Neural progenitor cell (in vitro differentiated cells): ENCODE data around the gene ARHGAP5. TPM values are rescaled to one million over a fixed set of nuclear protein-coding genes. Genes with fewer than 3 reads are reported as not detected.

ENCODE experiments used
- DNase-seq: peaks from one replicate; pipeline ENCODE4 v3.0.0-alpha.2; 2016; ENCODE audit warnings: low spot score
- H2AFZ ChIP-seq: fragments of 200-600 bp; sonication (generic); replicated peaks from 2 replicates; pipeline ENCODE4 v1.6.1; 2016; ENCODE audit warnings: antibody characterized with exemption
- H3F3A ChIP-seq: fragments of 200-600 bp; sonication (generic); 2 replicates; pipeline ENCODE4 v1.6.1; 2016; ENCODE audit warnings: antibody characterized with exemption, low read depth
- H3K27ac ChIP-seq: fragments of 200-600 bp; sonication (generic); 2 replicates; pipeline ENCODE4 v1.5.1; 2016; ENCODE audit warnings: mild to moderate bottlenecking
- H3K27me3 ChIP-seq: fragments of 200-600 bp; sonication (generic); 2 replicates; pipeline ENCODE4 v1.6.1; 2016; ENCODE audit warnings: mild to moderate bottlenecking, moderate library complexity
- H3K36me3 ChIP-seq: fragments of 200-600 bp; sonication (generic); 2 replicates; pipeline ENCODE4 v1.5.1; 2016
- H3K4me1 ChIP-seq: fragments of 200-600 bp; sonication (generic); 2 replicates; pipeline ENCODE4 v1.6.1; 2016; ENCODE audit warnings: mixed run types
- H3K4me2 ChIP-seq: fragments of 200-600 bp; sonication (generic); 2 replicates; pipeline ENCODE4 v1.6.1; 2016
- H3K4me3 ChIP-seq: fragments of 200-600 bp; sonication (generic); 2 replicates; pipeline ENCODE4 v1.5.1; 2016
- H3K79me2 ChIP-seq: fragments of 200-600 bp; sonication (generic); 2 replicates; pipeline ENCODE4 v1.6.1; 2016; ENCODE audit warnings: low read depth
- H3K9ac ChIP-seq: fragments of 200-600 bp; sonication (generic); 2 replicates; pipeline ENCODE4 v1.6.1; 2016
- H3K9me3 ChIP-seq: fragments of 200-600 bp; sonication (generic); 2 replicates; pipeline ENCODE4 v1.5.1; 2016; ENCODE audit warnings: low read depth
- H4K20me1 ChIP-seq: fragments of 200-600 bp; sonication (generic); 2 replicates; pipeline ENCODE4 v1.6.1; 2016; ENCODE audit warnings: low read depth
- H3K27ac Mint-ChIP-seq: 3 replicates; pipeline ENCODE4 v1.8.0; 2021; ENCODE audit warnings: mixed read lengths
- H3K27me3 Mint-ChIP-seq: 2 replicates; pipeline ENCODE4 v1.8.0; 2022; ENCODE audit warnings: low read depth, mild to moderate bottlenecking, inconsistent platforms, moderate library complexity, mixed read lengths; ENCODE audit not compliant: insufficient read depth
- H3K36me3 Mint-ChIP-seq: 3 replicates; pipeline ENCODE4 v1.8.0; 2021; ENCODE audit warnings: mixed read lengths
- H3K4me1 Mint-ChIP-seq: 3 replicates; pipeline ENCODE4 v1.8.0; 2021; ENCODE audit warnings: mixed read lengths
- H3K4me3 Mint-ChIP-seq: 3 replicates; pipeline ENCODE4 v1.8.0; 2021; ENCODE audit warnings: mild to moderate bottlenecking, moderate library complexity, mixed read lengths
- H3K9me3 Mint-ChIP-seq: 3 replicates; pipeline ENCODE4 v1.8.0; 2020; ENCODE audit warnings: mixed read lengths
- EZH2 ChIP-seq: fragments of 200-600 bp; sonication (generic); IDR thresholded peaks from 2 replicates; pipeline ENCODE4 v1.6.1; 2017; ENCODE audit warnings: antibody characterized with exemption, mild to moderate bottlenecking, moderate library complexity
- EZH2phosphoT487 ChIP-seq: fragments of 200-600 bp; sonication (generic); IDR thresholded peaks from 2 replicates; pipeline ENCODE4 v1.6.1; 2017; ENCODE audit warnings: antibody characterized with exemption
- total RNA-seq: library from RNA; depleted of rRNA; stranded (reverse); fragments of >200 nt; gene quantifications from 2 replicates; pipeline ENCODE4 v1.2.3, GENCODE V29; 2015; ENCODE audit warnings: low replicate concordance
- TF ChIP-seq, protein P1 (sequence below): fragments of 200-600 bp; sonication (generic); IDR thresholded peaks from 2 replicates; pipeline ENCODE4 v1.5.1; 2017; ENCODE audit warnings: antibody characterized with exemption, mild to moderate bottlenecking

The ARHGAP5 gene
- total RNA-seq, 1 donor from 2014 or later, result 202 TPM

DNA sequence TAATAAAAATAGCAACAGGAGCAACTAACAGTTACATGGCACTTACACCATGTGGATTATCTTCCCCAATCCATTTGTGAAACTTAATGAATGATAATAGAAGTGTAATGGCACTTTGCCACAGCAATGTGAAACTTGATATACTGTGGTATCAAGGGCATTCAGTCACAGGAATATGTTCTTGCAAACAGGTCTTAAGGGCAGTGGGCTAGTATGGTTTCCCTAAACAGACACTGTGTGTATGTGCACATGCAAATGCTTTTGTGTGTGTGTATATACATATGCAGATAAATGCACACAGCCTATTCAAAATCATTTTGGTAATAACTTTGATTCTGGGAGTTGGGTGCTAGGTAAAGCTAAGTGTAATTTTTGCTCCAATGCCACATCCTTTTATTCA, 26.2 kb upstream of the ARHGAP5 start:
- H3K4me2 ChIP-seq, result no peak overlapping the region
- no peaks in the 10 kb centered on the region for H3K27me3 ChIP-seq
- H3K27ac ChIP-seq, result no peak overlapping the region
- H3F3A ChIP-seq, result no peaks in the 10 kb centered on the region
- H3K4me3 Mint-ChIP-seq, result no peak overlapping the region
- no peaks in the 10 kb centered on the region for H3K4me1 Mint-ChIP-seq
- no peak overlapping the region for H3K27ac Mint-ChIP-seq
- no peak for DNase-seq
- H3K27me3 Mint-ChIP-seq, result no peaks in the 10 kb centered on the region
- H3K9me3 Mint-ChIP-seq, result peaks cover 5% of the 10 kb centered on the region
- no peaks in the 10 kb centered on the region for H3K79me2 ChIP-seq
- no peaks in the 10 kb centered on the region for H3K9me3 ChIP-seq
- H2AFZ ChIP-seq, result no peak overlapping the region
- no peak overlapping the region for H3K4me3 ChIP-seq
- no peaks in the 10 kb centered on the region for H3K36me3 ChIP-seq
- TF ChIP-seq EZH2phosphoT487, result no peak
- TF ChIP-seq, protein P1, sequence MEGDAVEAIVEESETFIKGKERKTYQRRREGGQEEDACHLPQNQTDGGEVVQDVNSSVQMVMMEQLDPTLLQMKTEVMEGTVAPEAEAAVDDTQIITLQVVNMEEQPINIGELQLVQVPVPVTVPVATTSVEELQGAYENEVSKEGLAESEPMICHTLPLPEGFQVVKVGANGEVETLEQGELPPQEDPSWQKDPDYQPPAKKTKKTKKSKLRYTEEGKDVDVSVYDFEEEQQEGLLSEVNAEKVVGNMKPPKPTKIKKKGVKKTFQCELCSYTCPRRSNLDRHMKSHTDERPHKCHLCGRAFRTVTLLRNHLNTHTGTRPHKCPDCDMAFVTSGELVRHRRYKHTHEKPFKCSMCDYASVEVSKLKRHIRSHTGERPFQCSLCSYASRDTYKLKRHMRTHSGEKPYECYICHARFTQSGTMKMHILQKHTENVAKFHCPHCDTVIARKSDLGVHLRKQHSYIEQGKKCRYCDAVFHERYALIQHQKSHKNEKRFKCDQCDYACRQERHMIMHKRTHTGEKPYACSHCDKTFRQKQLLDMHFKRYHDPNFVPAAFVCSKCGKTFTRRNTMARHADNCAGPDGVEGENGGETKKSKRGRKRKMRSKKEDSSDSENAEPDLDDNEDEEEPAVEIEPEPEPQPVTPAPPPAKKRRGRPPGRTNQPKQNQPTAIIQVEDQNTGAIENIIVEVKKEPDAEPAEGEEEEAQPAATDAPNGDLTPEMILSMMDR, result no peak
- no peak for TF ChIP-seq EZH2
- no peaks in the 10 kb centered on the region for H3K4me1 ChIP-seq
- H3K9ac ChIP-seq, result no peak overlapping the region
- H4K20me1 ChIP-seq, result no peaks in the 10 kb centered on the region
- no peaks in the 10 kb centered on the region for H3K36me3 Mint-ChIP-seq

DNA sequence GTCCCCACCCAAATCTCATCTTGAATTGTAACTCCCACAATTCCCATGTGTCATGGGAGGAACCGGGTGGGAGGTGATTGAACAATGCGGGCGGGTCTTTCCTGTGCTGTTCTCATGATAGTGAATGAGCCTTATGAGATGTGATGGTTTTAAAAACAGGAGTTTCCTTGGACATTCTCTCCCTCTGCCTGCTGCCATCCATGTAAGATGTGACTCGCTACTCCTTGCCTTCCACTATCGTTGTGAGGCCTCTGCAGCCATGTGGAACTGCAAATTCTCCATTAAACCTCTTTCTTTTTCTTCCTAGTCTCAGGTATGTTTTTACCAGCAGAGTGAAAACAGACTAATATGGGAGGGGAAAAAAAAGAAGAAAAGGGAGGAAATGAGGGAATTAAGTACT, 22.6 kb upstream of the ARHGAP5 start:
- Mint-ChIP-seq H3K9me3 (peaks cover 5% of the 10 kb centered on the region), H3K27ac (no peak overlapping the region), H3K36me3 (no peaks in the 10 kb centered on the region)

DNA sequence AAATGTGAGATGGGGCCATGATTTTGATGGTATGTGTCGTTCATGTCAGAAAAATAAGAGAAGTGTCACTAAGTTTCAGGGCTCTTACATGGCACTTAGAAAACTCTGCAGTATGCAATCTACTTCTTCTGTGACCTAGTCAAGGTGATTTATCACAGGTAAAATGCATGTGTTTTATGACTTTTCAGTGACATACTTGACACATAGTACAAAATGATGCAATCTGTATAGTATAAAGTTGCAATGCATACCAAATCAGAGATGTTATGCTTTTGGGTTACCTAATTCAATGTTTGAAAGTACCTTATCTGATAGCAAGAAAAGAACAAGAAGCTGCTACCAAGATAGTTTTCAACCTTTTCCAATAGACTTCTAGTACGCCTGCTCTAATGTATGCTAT, 21.9 kb upstream of the ARHGAP5 start:
- H3K4me3 ChIP-seq, result no peak overlapping the region
- no peak overlapping the region for H3K27ac Mint-ChIP-seq
- peaks cover 12% of the 10 kb centered on the region for H3K4me1 Mint-ChIP-seq
- H3K36me3 ChIP-seq, result no peaks in the 10 kb centered on the region
- H3K4me1 ChIP-seq, result no peaks in the 10 kb centered on the region
- H3K4me3 Mint-ChIP-seq, result no peak overlapping the region
- peaks cover 5% of the 10 kb centered on the region for H3K9me3 Mint-ChIP-seq
- H3K4me2 ChIP-seq, result no peak overlapping the region
- H3K9ac ChIP-seq, result no peak overlapping the region
- TF ChIP-seq EZH2phosphoT487 (no peak), EZH2 (no peak)
- TF ChIP-seq, protein P1, result no peak
- peaks cover 2% of the 10 kb centered on the region for H3K27me3 Mint-ChIP-seq
- H3K79me2 ChIP-seq, result no peaks in the 10 kb centered on the region
- no peak for DNase-seq
- no peaks in the 10 kb centered on the region for H3K27me3 ChIP-seq
- no peaks in the 10 kb centered on the region for H3F3A ChIP-seq
- no peaks in the 10 kb centered on the region for H3K9me3 ChIP-seq
- no peaks in the 10 kb centered on the region for H3K36me3 Mint-ChIP-seq
- no peak overlapping the region for H3K27ac ChIP-seq
- H2AFZ ChIP-seq, result no peak overlapping the region
- H4K20me1 ChIP-seq, result no peaks in the 10 kb centered on the region

More for the DNA sequence above, 22.6 kb upstream of the ARHGAP5 start:
- Mint-ChIP-seq H3K27me3 (peaks cover 2% of the 10 kb centered on the region), H3K4me1 (peaks cover 6% of the 10 kb centered on the region), H3K4me3 (no peak overlapping the region)
- H3K36me3 ChIP-seq, result no peaks in the 10 kb centered on the region
- no peak overlapping the region for H3K4me2 ChIP-seq
- no peak overlapping the region for H2AFZ ChIP-seq
- H3K9me3 ChIP-seq, result no peaks in the 10 kb centered on the region
- no peak overlapping the region for H3K9ac ChIP-seq
- H3K27me3 ChIP-seq, result no peaks in the 10 kb centered on the region
- no peak overlapping the region for H3K27ac ChIP-seq
- H4K20me1 ChIP-seq, result no peaks in the 10 kb centered on the region
- no peak for DNase-seq
- H3K4me3 ChIP-seq, result no peak overlapping the region
- H3F3A ChIP-seq, result no peaks in the 10 kb centered on the region
- no peaks in the 10 kb centered on the region for H3K79me2 ChIP-seq
- TF ChIP-seq EZH2, result no peak
- TF ChIP-seq, protein P1, result no peak
- no peak for TF ChIP-seq EZH2phosphoT487
- H3K4me1 ChIP-seq, result no peaks in the 10 kb centered on the region
